Stimulated activated CD4-positive, alpha-beta T cell treated with anti-CD3 and anti-CD28 coated beads, Interleukin-1b, Interleukin-23, amount 100 ng/mL, for 48 hours (primary cell): ENCODE results near the gene CBX4.

Experiments used
- DNase-seq: peaks from one replicate; pipeline ENCODE4 v3.0.0-alpha.2; 2020

CBX4 gene

DNA sequence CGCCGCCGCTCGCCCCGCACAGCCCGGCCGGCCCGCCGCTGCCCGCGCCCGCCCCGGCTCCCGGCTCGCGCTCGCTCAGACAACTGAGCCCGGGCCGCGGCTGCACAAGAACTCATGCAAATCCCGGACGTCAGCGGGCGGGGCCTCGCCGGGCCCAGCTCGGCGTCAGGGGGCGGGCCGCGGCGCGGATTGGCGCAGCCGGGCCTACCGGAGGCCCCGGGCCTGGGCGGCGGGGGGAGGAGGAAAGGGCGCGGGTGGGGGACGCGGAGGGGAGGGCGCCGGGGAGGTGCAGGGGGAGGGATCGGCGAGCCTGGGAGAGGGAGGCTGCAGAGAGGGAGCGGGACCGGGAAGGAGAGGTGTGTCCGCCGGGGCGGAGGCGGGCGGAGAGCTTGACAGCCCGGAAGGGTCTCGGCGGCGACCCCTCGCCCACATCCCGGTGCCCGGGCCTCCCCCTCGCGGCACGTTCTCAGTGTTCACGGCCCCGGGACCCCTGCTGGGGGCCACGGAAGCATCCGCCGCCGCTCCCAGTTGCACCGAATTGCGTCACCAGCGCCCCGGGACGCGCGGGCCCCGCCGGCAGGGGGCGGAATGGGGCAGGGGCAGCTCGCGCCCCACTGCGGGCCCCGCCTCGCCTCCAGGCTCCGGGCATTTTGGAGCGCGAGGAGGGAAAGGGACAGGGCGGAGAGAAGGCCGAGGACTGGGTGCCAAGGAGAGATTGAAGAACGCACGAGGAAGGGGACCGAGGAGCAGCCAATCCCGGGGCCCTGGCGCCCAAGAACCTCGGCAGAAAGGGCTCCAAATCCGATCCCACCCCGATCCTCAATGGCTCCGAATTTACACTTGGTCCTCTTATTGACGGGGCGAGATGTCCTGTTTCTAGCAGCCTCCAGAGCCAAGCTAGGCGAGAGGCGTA is at the start of gene CBX4:
Gene CBX4, minus strand, starts transcription at position 85 of the 913 bp plus-strand sequence. CDS start 189 bp downstream, outside the sequence.
- DNase-seq: peak; percentile 90

DNA sequence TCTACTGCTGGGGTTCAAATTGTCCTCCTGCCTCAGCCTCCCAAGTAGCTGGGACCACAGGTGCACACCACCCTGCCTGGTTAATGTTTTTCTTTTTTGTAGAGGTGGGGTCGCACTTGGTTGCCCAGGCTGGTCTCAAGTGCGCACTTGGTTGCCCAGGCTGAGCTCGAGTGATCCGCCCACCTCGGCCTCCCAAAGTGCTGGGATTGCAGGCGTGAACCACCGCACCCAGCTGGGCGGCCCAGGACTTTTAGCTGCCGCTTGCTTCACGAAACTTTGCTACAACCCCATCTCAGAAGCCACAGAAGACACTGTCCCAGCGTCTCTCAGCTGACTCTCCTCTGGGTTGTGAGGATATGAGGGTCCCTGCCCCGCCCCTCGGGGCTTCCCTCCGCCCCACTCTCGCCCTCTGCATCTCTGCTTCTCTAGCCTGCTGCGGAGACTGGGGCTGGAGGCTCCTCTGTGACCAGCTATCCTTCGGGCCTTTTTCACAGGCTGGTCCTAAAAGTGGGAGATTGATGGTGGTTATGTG is 48.8 kb upstream of the CBX4 start:
- DNase-seq: no peak

GRCh38 chr17:79887451-79887991 is 48.3 kb upstream of the CBX4 start:
- no peak for DNase-seq

- DNase-seq: no peak
These were observed 44.0 kb upstream of the CBX4 start for GRCh38 chr17:79883202-79883601.

GRCh38 chr17:79878329-79878947 is 39.2 kb upstream of the CBX4 start:
- no peak for DNase-seq

DNA sequence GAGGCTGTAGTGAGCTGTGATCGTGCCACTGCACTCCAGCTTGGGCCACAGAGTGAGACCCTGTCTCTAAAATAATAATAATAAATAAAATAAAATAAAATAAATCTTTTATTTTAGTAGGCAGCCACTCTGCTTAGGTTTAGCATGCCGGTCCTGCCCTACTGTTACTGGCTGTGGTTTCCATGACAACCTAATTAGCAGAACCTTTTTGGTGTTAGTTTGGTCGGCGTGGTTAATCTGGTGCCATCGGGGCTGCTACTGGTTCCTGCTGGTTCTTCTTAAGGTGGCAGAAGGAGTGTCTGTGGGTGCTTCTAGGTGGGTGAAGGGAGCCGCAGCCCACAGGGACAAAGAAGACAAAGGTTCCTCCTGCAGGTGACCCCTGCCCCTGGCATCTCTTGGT is 37.8 kb upstream of the CBX4 start:
- no peak for DNase-seq

DNA sequence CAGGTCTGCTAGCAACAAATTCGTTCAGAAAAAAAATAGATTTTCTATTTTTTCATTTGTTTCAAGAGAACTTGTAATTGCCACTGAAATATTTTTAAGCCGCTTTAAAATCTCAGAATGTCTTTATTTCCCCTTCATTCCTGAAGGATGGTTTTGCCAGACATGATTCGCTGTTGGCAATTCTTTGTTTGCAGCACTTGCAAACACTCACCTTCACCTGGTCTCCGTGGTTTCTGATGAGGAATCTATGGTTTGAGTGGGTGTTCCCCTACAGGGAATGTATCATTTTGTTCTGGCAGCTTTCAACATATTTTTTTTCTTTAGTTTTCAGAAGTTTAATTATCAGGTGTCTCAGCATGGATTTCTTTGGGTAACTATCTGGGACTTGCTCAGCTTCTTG is 36.3 kb upstream of the CBX4 start:
- no peak for DNase-seq

- no peak for DNase-seq
These were observed 35.2 kb upstream of the CBX4 start for GRCh38 chr17:79874329-79874981.

DNA sequence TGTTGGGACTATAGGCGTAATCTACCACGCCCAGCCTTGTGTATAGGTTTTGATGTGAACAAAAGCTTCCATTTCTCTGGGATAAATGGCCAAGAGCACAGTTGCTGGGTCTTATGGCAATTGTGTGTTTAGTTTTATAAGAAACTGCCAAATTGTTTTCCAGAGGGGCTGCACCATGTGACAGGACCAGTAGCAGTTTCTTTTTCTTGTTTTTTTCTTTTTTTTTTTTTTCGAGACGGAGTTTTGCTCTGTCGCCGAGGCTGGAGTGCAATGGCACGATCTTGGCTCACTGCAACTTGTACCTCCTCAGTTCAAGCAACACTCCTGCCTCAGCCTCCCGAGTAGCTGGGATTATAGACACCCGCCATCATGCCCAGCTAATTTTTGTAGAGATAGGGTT is 34.3 kb upstream of the CBX4 start:
- no peak for DNase-seq

GRCh38 chr17:79872762-79873161 is 33.5 kb upstream of the CBX4 start:
- DNase-seq: no peak

DNA sequence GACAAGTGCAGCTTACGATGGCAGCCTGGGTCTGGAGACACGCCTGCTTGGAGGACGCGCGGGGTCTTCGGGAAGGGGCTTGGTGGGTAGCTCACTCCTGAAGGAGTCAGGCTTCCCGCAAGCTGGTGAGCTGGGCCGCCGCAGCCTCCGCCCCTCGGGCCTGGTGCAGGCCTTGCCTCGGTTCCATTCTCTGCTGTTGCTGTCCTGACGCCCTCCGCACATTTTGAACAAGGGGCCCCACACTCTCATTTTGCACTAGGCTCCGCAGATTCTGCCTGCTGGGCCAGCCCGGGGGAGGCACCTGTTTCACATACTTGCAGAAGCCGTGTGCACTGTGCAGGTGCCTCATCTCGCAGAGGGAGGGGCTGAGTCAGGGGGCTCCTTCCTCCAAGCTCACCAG is 31.9 kb upstream of the CBX4 start:
- no peak for DNase-seq

DNA sequence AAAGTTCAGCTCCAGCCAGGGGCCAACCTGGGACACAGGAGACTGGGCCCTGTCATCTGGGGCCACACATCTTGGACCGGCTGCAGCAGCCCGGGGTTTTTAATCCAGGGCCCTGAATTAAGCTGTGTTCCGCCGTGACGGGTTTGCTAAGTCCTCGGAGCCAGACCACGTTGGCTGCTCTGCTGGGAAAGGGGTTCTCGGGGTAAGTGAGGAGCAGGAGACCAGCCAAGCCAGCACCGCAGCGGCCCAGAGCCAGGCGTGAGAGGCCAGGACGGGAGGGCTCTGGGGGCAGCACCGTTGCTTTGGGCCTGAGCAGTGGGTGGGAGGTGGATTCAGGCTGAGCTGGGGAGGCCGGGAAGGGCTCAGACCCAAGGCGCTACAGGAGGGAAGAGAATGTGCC is 31.3 kb upstream of the CBX4 start:
- no peak for DNase-seq

DNA sequence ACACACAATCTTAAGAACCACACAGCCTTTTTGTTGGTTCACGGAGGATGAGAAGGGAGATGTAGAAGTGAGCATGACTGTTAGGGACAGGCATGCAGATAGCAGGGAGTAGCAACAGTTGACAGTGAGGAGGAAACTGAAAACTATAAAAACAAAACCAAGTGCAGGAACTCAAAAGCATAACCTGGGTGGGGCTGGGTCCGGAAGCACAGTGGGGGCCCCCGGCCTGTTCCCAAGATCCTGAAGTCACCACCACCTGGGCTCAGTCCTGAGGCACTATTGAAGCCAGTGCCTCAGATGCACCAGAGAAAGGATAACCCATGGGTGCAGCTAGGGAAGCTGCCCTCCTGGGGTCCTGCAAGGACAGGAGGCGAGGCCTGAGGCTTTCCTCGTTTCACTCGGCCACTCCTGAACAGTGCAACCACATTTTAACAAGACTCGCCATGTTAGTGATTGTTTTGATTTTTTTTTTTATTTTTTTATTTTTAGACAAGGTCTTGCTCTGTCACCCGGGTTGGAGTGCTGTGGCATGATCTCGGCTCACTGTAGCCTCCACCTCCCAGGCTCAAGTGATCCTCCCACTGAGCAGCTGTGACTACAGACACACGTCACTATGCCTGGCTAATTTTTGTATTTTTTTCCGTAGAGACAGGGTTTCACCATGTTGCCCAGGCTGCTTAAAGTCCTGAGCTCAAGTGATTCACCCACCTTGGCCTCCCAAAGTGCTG is 27.7 kb upstream of the CBX4 start:
- DNase-seq: no peak

- DNase-seq: no peak
These were observed 26.3 kb upstream of the CBX4 start for GRCh38 chr17:79865351-79866210.

GRCh38 chr17:79864617-79865250 is 25.5 kb upstream of the CBX4 start:
- no peak for DNase-seq

DNA sequence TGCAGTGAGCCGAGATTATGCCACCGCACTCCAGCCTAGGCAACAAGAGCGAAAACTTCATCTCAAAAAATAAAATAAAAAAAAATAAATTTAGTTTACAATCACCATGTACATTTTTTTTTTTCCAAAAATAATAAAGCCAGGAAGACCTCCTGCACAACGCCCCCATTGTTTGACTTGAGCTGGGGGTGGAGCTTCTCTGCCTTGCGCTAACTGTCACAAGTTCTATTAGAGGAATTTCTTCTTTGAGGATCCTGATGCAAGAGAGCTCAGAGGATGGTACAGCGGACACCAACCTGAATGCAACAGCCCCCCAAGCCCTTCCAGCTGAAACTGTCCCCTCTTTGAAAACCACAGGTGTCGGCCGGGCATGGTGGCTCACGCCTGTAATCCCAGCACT is 24.9 kb upstream of the CBX4 start:
- no peak for DNase-seq

DNA sequence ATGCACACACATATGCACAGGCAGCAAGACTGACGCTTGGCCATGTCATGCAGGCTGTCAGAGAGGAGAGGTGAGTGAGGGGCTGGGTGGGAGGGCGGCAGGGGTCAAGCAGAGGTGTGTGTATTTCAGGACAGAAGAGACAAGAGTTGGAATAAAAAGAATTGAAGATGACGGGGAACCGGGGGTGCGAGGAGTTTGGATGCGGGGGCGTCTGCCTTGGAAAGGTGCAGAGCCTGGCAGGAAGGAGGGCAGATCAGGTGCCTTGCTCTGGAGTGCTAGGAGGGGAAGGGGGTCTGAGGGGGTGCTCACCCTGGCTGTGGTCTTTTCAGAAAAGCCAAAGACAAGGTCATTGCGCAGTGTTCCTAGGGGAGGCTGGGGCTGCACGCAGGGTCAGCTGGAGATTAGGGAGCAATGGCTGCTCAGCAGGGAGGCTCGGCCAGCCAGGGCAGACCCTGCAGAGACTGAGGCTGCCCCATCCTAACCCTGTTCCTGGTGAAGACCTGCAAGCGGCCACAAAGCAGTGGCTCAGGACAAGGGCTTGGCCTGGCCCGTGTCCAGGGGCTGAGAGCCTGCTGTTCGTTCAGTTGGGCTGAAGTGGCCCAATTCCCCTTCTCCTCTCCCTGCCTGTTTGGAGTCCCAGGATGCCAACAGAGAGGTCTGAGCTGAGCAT is 23.7 kb upstream of the CBX4 start:
- DNase-seq: no peak

DNA sequence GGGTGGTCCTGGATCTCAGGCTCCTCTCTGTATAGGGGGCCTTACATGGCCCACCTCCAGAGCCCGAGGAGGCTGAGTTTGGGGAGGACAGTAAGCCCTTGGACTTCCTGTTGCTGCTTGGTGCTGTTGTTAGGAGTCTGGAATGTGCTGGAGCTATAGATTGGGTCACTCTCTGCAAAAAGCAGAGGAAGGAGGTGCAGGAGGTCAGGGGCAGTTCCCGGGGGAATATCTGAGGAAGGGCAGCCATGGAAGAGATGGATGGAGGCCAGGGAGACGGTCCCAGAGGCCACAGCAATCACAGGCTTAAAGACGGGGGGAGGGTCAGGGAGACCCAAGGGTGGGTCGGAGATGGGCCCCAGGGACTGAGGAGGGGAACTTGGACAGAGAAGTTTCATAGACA is 23.0 kb upstream of the CBX4 start:
- DNase-seq: no peak

- DNase-seq: no peak
These were observed 22.4 kb upstream of the CBX4 start for GRCh38 chr17:79861413-79862216.
